Epithelial cell of esophagus (primary cell): ENCODE data around the gene PLXNB1.

Source experiments
- DNase-seq: peaks from one replicate; pipeline ENCODE4 v3.0.0; 2010; ENCODE audit warnings: low read depth
- H3K4me3 ChIP-seq: 2 replicates; pipeline ENCODE4 v1.5.1; 2011; ENCODE audit warnings: mild to moderate bottlenecking, low read length, control low read depth
- CTCF ChIP-seq: IDR thresholded peaks from 2 replicates; pipeline ENCODE4 v1.5.1; 2011; ENCODE audit warnings: low read depth, mild to moderate bottlenecking, low read length, control low read depth, inconsistent platforms; ENCODE audit not compliant: insufficient read depth; ENCODE audit errors: missing control alignments

PLXNB1 gene

DNA sequence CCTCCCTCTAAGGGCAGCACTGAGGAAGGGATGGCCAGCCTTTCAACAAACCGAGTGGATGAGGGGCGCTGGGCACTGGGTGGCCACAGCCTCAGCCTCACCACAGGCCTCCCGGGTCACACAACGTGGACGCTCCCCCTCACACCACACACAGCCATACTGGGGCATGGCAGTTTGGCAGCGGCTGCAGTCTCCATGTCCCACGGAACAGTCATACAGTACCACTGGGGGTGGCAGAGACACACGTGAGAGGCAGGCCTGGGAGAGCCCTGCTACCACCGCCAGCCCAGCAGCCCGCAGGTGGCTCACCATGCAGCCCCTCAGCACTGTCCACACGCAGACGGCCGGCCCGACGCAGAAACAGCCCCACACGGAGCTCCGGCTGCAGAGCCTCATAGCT lies 11.7 kb downstream of the PLXNB1 start:
- no peak overlapping the region for H3K4me3 ChIP-seq
- no peak for TF ChIP-seq CTCF
- no peak for DNase-seq

- DNase-seq: no peak
- no peak for TF ChIP-seq CTCF
- H3K4me3 ChIP-seq: no peak overlapping the region
Measured at GRCh38 chr3:48417529-48418108, 12.3 kb downstream of the PLXNB1 start.

GRCh38 chr3:48416546-48416945 lies 13.3 kb downstream of the PLXNB1 start:
- no peak for DNase-seq
- no peak overlapping the region for H3K4me3 ChIP-seq
- no peak for TF ChIP-seq CTCF

GRCh38 chr3:48416091-48416505 lies 13.8 kb downstream of the PLXNB1 start:
- no peak overlapping the region for H3K4me3 ChIP-seq
- no peak for DNase-seq
- no peak for TF ChIP-seq CTCF

DNA sequence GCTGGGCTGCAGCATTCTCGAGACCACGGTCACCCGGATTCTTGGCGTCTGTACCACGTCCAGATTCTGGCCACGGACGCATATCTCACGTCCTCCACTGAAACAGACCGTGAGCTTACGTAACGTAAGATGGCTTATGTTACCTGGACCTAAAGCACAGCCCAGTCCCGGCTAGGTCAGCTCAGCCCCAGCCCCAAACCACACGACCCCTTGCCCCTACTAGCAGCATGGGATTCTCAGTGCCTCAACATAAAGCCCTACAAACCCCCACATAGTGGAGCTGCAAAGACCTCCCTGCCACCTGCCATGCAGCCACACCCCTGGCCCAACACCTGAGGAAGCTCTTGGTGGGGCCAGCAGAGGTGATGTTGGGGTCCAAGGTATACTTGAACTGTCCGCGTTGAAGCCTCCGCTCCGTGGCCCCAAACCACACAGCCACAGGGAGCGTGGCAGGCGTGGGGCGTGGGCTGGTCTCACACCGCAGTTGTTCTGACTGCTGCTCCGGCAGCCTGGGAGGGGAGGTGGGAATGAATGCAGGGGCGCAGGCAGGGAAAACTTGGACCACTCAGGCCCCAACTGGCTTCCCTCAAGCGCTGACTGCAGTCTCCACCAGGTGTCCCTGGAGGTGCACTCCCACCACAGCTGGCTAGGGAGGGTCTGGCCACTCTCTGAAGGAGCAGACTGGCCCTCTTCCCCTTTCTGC lies 14.5 kb downstream of the PLXNB1 start:
- no peak overlapping the region for H3K4me3 ChIP-seq
- TF ChIP-seq CTCF: no peak

GRCh38 chr3:48414376-48415250 lies 15.3 kb downstream of the PLXNB1 start:
- no peak for TF ChIP-seq CTCF
- no peak overlapping the region for H3K4me3 ChIP-seq
- DNase-seq: no peak

More for the DNA sequence above, 14.5 kb downstream of the PLXNB1 start:
- no peak for DNase-seq
